VCaP (cell line): ENCODE data around the gene PPP3R2.

Source experiments
- H3K27ac ChIP-seq: fragments of 450-650 bp; 2 replicates; pipeline ENCODE4 v1.5.1; 2017
- TF ChIP-seq, protein P1 (sequence below): fragments of 450-650 bp; conservative IDR thresholded peaks from 2 replicates; pipeline ENCODE4 v1.5.1; 2017; ENCODE audit warnings: mild to moderate bottlenecking, moderate library complexity

Gene PPP3R2, protein sequence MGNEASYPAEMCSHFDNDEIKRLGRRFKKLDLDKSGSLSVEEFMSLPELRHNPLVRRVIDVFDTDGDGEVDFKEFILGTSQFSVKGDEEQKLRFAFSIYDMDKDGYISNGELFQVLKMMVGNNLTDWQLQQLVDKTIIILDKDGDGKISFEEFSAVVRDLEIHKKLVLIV

GRCh38 chr9:101594796-101595195 is at the start of gene PPP3R2:
PPP3R2 (minus strand) TSS chr9:101594969; CDS start chr9:101594921, 48 bp downstream.
- H3K27ac ChIP-seq = no peak within 1 kb of the TSS
- TF ChIP-seq, protein P1, sequence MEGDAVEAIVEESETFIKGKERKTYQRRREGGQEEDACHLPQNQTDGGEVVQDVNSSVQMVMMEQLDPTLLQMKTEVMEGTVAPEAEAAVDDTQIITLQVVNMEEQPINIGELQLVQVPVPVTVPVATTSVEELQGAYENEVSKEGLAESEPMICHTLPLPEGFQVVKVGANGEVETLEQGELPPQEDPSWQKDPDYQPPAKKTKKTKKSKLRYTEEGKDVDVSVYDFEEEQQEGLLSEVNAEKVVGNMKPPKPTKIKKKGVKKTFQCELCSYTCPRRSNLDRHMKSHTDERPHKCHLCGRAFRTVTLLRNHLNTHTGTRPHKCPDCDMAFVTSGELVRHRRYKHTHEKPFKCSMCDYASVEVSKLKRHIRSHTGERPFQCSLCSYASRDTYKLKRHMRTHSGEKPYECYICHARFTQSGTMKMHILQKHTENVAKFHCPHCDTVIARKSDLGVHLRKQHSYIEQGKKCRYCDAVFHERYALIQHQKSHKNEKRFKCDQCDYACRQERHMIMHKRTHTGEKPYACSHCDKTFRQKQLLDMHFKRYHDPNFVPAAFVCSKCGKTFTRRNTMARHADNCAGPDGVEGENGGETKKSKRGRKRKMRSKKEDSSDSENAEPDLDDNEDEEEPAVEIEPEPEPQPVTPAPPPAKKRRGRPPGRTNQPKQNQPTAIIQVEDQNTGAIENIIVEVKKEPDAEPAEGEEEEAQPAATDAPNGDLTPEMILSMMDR = no peak

- peak overlapping the region; percentile 66 for H3K27ac ChIP-seq
- TF ChIP-seq, protein P1 = no peak
Measured at GRCh38 chr9:101639785-101640665, 45.3 kb upstream of the PPP3R2 start.

DNA sequence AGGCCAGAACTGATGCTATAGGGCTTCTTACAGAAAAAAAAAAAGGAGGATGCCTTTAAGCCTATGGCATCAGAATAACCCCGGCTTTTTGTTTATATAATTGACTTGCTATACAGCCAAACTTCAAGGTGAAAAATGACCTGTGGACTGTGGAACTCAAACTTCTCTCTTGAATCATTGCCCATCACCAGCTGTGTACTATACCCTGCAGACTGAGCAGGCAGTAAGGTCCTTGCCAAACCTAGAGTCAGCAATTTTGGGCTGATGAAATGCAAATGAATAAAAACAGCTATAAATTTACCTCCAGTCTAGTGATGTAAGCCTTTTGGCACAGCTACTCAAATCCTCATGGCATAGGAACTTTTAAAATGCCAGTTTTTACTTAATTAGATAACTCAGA is 44.5 kb upstream of the PPP3R2 start:
- peak overlapping the region; percentile 66 for H3K27ac ChIP-seq
- TF ChIP-seq, protein P1 = no peak

DNA sequence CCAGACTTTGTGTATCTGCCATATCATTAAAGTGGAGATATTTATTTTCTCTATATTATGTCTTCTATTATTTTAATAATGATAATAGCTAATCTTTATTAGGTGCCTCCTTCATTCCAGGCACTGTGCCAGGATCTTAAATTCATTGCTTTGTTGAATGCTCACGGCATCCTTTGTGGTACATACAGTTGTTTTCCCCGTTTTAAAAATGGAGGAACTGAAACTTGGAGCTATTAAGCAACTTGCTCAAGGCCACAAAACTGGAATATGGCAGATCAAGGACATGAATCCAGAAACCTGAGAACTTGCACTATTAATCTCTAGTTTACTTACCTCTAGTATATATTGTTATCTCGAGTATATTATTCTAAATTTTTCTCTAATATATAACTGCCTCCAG is 41.5 kb upstream of the PPP3R2 start:
- no peak overlapping the region for H3K27ac ChIP-seq
- TF ChIP-seq, protein P1 = no peak

DNA sequence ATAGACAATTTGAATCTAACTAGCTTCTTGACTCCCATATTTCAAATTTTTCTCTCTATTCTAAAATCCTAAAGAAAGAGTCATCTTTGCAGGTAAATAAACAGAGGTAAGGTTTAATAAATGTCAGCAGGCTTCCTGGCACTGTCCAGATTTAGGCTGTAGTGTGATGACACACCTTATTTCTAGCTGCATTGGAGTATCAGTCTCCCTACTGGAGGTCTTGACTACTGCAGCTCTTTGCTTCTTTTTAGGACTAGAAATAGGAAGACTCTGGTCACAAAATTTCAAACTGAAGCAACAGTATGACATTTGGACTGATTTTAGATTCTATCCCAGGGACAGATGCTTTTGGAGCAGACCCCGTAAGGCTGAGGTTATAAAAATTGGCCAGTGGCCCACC is 40.7 kb upstream of the PPP3R2 start:
- no peak overlapping the region for H3K27ac ChIP-seq
- TF ChIP-seq, protein P1 = no peak

DNA sequence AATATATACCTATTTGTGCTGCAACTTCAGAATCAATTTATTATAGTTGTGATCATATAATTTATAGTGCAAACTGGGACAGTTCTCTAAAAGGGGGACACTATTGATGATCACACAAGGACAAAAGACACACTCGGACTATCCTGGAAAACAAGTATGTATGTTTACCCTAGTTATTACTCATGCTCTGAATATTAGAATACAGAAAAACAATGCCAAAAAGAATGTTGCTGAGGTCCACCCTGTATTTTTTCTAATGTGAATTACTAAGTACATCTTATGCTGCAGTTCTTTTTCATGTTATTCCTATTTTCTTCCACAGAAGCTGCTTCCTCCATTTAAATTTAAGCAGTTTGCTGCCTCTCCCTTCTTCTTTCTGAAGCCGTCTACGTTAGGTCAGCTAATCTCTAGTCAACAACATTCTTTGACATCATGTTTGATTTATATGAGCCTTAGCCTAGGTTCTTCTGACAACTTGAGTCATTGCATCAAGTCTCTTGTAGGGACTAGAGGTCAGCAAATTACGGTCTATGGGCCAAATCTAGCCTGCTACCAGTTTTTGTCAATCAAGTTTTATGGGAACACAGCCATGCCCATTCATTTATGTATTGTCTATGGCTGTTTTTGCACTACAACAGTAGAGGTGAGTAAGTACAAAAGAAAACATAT is 40.1 kb upstream of the PPP3R2 start:
- no peak overlapping the region for H3K27ac ChIP-seq
- TF ChIP-seq, protein P1 = no peak

GRCh38 chr9:101632611-101633010 is 37.8 kb upstream of the PPP3R2 start:
- H3K27ac ChIP-seq = no peak overlapping the region
- TF ChIP-seq, protein P1 = no peak
